BLaER1 treated with 17β-estradiol and CSF1 and Interleukin-3, amounts not matched to agents 10 nM and 100 nM (cell line): ENCODE data around the gene PEX16.

Experiments used
- H3K27ac ChIP-seq, 11 experiments: shearing (Covaris generic); formaldehyde crosslinking; 2 replicates each; pipeline ENCODE4 v1.8.1; 2022
- H3K27me3 ChIP-seq, 11 experiments: shearing (Covaris generic); formaldehyde crosslinking; 2 replicates each; pipeline ENCODE4 v1.8.1; 2022
- H3K36me3 ChIP-seq, 11 experiments: shearing (Covaris generic); formaldehyde crosslinking; 2 replicates each; pipeline ENCODE4 v1.8.1; 2022
- H3K4me1 ChIP-seq, 10 experiments: shearing (Covaris generic); formaldehyde crosslinking; 2 replicates each; pipeline ENCODE4 v1.8.1; 2022
- H3K4me2 ChIP-seq, 11 experiments: shearing (Covaris generic); formaldehyde crosslinking; 2 replicates each; pipeline ENCODE4 v1.8.1; 2022
- H3K4me3 ChIP-seq, 10 experiments: shearing (Covaris generic); formaldehyde crosslinking; 2 replicates each; pipeline ENCODE4 v1.8.1; 2022
- H3K9ac ChIP-seq, 11 experiments: shearing (Covaris generic); formaldehyde crosslinking; 2 replicates each; pipeline ENCODE4 v1.8.1; 2022
- H3K9me3 ChIP-seq, 11 experiments: shearing (Covaris generic); formaldehyde crosslinking; replicated peaks in 1 of 11; 2 replicates each; pipeline ENCODE4 v1.8.1; 2022
- H4K20me1 ChIP-seq, 11 experiments: shearing (Covaris generic); formaldehyde crosslinking; 2 replicates each; pipeline ENCODE4 v1.8.1; 2022
- Cebpa-rat ChIP-seq, 11 experiments: shearing (Covaris generic); IDR thresholded peaks; 2 replicates each; pipeline ENCODE4 v1.8.1; 2022

The PEX16 gene

DNA sequence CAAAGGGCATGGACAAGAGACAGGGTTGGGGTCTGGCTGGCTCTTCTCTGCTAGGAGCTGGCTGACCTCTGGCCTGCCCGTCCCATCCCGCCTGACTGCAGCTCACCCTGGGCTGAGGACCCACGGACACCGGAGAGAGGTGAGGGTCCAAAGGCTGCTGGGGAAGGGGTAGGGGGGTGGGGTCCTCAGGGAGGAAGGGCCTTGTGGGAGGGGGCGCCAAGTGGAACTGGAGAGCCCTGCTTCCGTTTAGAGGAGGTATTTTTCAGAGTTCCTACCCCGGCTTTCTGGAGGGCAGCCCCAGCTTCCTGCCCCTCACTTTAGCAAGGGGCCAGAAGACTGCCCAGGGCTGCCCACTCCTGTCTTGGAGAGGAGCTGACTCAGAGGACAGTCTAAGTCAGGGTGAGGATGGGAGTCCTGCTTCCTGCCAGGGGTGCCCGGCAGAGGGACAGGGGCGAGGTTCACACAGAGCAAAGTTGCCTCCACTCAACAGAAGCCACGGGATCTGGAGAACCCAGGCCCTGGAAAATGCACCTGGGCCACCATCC is 11.9 kb upstream of the PEX16 start:
- Histone ChIP-seq H3K4me1 (peaks cover 53 to 99% (median 90%) of the 10 kb centered on the region in 10 experiments), H3K27me3 (peaks cover 0 to 21% (median 7%) of the 10 kb centered on the region in 11 experiments; a peak in 15 of 22 replicates), H3K36me3 (peaks cover 1 to 19% (median 7%) of the 10 kb centered on the region in 11 experiments; a peak in 15 of 22 replicates), H3K4me3 (peak overlapping the region in 8 of 10 experiments; percentile 8 to 60 (median 42); a peak in 11 of 20 replicates), H3K9me3 (no peaks in the 10 kb centered on the region), H4K20me1 (peaks cover 0 to 60% (median 14%) of the 10 kb centered on the region in 11 experiments; a peak in 16 of 22 replicates), H3K4me2 (peak overlapping the region; percentile 77 to 99 (median 95)), H3K27ac (peak overlapping the region in 10 of 11 experiments; percentile 33 to 88 (median 80); a peak in 19 of 22 replicates), H3K9ac (peak overlapping the region in 10 of 11 experiments; percentile 21 to 77 (median 68); a peak in 19 of 22 replicates)
- TF ChIP-seq Cebpa-rat (IDR thresholded peaks at IDR 0.05) = no peak

DNA sequence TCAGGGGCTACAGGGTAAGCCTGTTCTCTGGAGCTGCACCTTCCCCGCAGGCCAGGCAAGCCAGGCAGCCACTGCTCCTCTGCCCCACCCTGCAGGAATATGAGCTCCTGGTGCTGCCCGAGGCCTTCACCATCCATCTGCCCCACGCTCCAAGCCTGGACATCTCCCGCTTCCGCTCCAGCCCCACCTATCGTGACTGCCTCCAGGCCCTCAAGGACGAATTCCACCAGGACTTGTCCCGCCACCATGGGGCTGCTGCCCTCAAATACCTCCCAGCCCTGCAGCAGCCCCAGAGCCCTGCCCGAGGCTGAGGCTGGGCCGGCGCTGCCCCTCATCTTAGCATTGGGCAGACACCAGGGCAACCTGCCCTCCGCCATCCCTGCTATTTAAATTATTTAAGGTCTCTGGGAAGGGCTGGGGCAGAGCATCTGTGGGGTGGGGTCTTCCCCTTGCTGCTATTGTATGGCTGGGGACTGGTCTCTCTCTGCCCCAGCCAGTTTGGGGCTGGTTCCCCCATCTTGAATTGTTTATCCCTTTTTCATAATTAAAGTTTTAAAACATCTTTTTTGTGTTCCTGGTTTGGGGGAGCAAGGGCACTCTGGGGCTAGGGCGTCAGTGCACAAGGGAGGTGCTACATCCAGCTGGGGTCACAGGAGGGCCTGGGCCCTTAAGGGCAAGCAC is 11.0 kb upstream of the PEX16 start:
- Histone ChIP-seq H3K4me3 (no peak overlapping the region), H3K4me2 (peak overlapping the region in 10 of 11 experiments; percentile 8 to 99 (median 95); a peak in 18 of 22 replicates), H3K9ac (peak overlapping the region in 7 of 11 experiments; percentile 14 to 76 (median 66); a peak in 9 of 22 replicates), H3K36me3 (peaks cover 0 to 11% (median 0%) of the 10 kb centered on the region in 11 experiments; a peak in 5 of 22 replicates), H3K27ac (peak overlapping the region in 8 of 11 experiments; percentile 76 to 88 (median 82); a peak in 14 of 22 replicates), H3K4me1 (peaks cover 51 to 99% (median 90%) of the 10 kb centered on the region in 10 experiments), H3K27me3 (peaks cover 3 to 21% (median 15%) of the 10 kb centered on the region in 11 experiments; a peak in 13 of 22 replicates), H4K20me1 (peaks cover 0 to 51% (median 12%) of the 10 kb centered on the region in 11 experiments; a peak in 16 of 22 replicates), H3K9me3 (no peaks in the 10 kb centered on the region)
- no peak for TF ChIP-seq Cebpa-rat (IDR thresholded peaks at IDR 0.05)

DNA sequence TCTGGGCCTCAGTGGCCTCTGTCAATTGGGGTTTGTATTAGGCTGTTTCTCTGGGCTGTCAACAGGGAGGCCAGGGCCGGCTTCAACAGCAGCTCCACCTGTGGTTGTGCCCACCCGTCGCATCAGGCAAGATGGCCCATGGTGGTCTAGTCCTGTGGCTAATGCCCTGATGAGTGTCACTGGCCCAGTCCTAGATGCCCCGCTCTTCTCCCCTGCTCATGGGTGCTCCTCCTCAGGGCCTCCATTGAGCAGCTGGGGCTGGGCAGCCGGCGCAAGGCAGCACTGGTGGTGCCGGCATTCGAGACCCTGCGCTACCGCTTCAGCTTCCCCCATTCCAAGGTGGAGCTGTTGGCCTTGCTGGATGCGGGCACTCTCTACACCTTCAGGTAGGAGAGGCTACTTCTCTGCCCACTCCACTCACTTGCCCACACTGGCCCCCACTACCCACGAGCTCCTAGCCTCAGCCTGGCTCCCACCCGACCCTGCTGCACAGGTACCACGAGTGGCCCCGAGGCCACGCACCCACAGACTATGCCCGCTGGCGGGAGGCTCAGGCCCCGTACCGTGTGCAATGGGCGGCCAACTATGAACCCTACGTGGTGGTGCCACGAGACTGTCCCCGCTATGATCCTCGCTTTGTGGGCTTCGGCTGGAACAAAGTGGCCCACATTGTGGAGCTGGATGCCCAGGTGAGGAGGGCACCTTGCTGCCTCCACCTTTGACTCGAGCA is 10.2 kb upstream of the PEX16 start:
- Histone ChIP-seq H3K27me3 (peaks cover 10 to 26% (median 23%) of the 10 kb centered on the region in 11 experiments), H3K36me3 (peaks cover 0 to 9% (median 0%) of the 10 kb centered on the region in 11 experiments; a peak in 4 of 22 replicates), H3K4me2 (peak overlapping the region in 9 of 11 experiments; percentile 86 to 99 (median 95); a peak in 18 of 22 replicates), H3K4me3 (no peak overlapping the region), H3K4me1 (peaks cover 50 to 99% (median 90%) of the 10 kb centered on the region in 10 experiments), H4K20me1 (peaks cover 0 to 42% (median 12%) of the 10 kb centered on the region in 11 experiments; a peak in 16 of 22 replicates), H3K9me3 (no peaks in the 10 kb centered on the region), H3K27ac (peak overlapping the region in 6 of 11 experiments; percentile 24 to 88 (median 82); a peak in 5 of 22 replicates), H3K9ac (no peak overlapping the region; a peak in 2 of 22 replicates)
- no peak for TF ChIP-seq Cebpa-rat (IDR thresholded peaks at IDR 0.05)

DNA sequence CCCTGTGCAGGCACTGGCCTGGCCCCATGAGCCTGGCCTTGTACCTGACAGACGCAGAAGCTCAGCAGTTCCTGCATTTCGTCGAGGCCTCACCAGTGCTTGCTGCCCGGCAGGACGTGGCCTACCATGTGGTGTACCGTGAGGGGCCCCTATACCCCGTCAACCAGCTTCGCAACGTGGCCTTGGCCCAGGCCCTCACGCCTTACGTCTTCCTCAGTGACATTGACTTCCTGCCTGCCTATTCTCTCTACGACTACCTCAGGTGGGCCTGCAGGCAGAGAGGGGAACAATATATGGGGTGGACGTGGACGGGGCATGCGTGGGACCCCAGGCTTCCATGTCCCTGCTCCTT is 9.6 kb upstream of the PEX16 start:
- H3K9ac ChIP-seq = no peak overlapping the region
- H3K4me1 ChIP-seq = peaks cover 50 to 99% (median 90%) of the 10 kb centered on the region in 10 experiments

DNA sequence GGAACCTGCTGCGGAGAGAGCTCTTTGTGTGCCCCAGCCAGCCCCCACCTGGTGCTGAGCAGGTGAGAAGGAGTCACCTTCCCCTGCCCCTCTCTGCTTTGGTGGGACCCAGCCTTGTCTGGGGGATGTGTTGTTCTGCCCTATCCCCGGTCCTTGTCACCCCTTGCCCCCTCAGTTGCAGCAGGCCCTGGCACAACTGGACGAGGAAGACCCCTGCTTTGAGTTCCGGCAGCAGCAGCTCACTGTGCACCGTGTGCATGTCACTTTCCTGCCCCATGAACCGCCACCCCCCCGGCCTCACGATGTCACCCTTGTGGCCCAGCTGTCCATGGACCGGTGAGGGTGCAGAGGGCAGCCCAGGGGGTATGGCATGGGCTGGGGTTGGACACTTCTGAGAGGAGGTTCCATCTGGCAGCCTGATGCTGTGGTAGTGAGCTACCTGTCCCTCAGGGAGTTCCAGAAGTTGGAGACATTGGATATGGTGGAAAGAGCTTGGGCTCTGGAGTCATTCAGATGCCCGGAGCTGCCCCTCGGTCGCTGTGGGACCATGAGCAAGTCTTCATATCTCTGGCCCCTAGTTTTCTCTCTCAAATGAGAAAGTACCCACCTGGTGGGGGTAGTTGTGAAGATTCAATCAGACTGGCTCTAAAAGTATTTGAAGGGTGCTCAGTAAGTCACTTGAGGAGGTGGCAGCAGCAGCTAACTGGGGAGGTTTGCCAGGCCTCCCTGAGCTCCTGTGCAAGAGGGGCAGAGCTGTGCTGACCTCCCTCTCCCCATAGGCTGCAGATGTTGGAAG is 9.1 kb upstream of the PEX16 start:
- no peak overlapping the region for H3K4me3 ChIP-seq
- TF ChIP-seq Cebpa-rat (IDR thresholded peaks at IDR 0.05) = no peak
- H4K20me1 ChIP-seq = peaks cover 0 to 42% (median 12%) of the 10 kb centered on the region in 11 experiments; a peak in 17 of 22 replicates
- peaks cover 50 to 99% (median 90%) of the 10 kb centered on the region in 10 experiments for H3K4me1 ChIP-seq
- H3K4me2 ChIP-seq = peak overlapping the region in 9 of 11 experiments; percentile 6 to 99 (median 93); a peak in 15 of 22 replicates
- H3K36me3 ChIP-seq = peaks cover 0 to 9% (median 0%) of the 10 kb centered on the region in 11 experiments; a peak in 4 of 22 replicates
- peaks cover 21 to 37% (median 27%) of the 10 kb centered on the region in 11 experiments for H3K27me3 ChIP-seq
- no peaks in the 10 kb centered on the region for H3K9me3 ChIP-seq
- no peak overlapping the region for H3K27ac ChIP-seq
- no peak overlapping the region for H3K9ac ChIP-seq

More for the DNA sequence above, 9.6 kb upstream of the PEX16 start:
- H3K9me3 ChIP-seq = no peaks in the 10 kb centered on the region
- peaks cover 16 to 31% (median 23%) of the 10 kb centered on the region in 11 experiments for H3K27me3 ChIP-seq
- H3K4me2 ChIP-seq = peak overlapping the region in 8 of 11 experiments; percentile 50 to 99 (median 94); a peak in 16 of 22 replicates
- TF ChIP-seq Cebpa-rat (IDR thresholded peaks at IDR 0.05) = no peak
- H3K27ac ChIP-seq = 0 out of 22 replicates have a peak overlapping the region, but pooled peaks of 1 of the 11 experiments have one; percentile 88
- H3K4me3 ChIP-seq = no peak overlapping the region
- H4K20me1 ChIP-seq = peaks cover 0 to 41% (median 12%) of the 10 kb centered on the region in 11 experiments; a peak in 16 of 22 replicates
- H3K36me3 ChIP-seq = peaks cover 0 to 9% (median 0%) of the 10 kb centered on the region in 11 experiments; a peak in 4 of 22 replicates

DNA sequence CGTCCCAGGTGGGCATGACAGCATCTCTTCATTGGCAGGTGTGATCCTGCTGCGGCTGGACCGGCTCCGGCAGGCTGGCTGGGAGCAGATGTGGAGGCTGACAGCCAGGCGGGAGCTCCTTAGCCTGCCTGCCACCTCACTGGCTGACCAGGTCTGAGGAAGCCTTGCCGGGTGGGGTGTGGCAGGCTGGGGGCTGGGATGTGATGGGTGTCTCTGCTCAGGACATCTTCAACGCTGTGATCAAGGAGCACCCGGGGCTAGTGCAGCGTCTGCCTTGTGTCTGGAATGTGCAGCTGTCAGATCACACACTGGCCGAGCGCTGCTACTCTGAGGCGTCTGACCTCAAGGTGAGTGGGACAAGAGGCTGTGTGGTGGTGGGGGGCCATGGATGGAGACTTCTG is 8.3 kb upstream of the PEX16 start:
- Histone ChIP-seq H3K9me3 (no peaks in the 10 kb centered on the region), H3K4me1 (peaks cover 45 to 99% (median 90%) of the 10 kb centered on the region in 10 experiments), H3K4me2 (peak overlapping the region in 5 of 11 experiments; percentile 6 to 97 (median 93); a peak in 3 of 22 replicates), H3K27me3 (peaks cover 29 to 44% (median 35%) of the 10 kb centered on the region in 11 experiments), H3K4me3 (no peak overlapping the region), H4K20me1 (peaks cover 0 to 38% (median 11%) of the 10 kb centered on the region in 11 experiments; a peak in 17 of 22 replicates), H3K27ac (no peak overlapping the region), H3K36me3 (peaks cover 0 to 9% (median 0%) of the 10 kb centered on the region in 11 experiments; a peak in 1 of 22 replicates), H3K9ac (no peak overlapping the region)
- TF ChIP-seq Cebpa-rat (IDR thresholded peaks at IDR 0.05) = no peak

DNA sequence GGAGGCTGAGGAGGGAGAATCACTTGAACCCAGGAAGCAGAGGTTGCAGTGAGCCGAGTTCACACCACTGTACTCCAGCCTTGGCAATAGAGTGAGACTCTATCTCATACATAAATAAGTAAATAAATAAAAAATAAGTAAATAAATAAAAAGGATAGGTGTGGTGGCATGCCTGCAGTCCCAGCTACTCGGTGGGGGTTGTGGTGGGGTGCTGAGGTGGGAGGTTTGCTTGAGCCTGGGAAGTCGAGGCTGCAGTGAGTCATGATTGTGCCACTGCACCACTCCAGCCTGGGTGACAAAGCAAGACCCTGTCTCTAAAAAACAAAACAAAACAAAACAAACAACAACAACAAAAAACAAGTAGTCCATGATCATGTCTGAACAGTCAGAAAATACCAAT is 7.9 kb upstream of the PEX16 start:
- Histone ChIP-seq H3K4me2 (0 out of 22 replicates have a peak overlapping the region, but pooled peaks of 1 of the 11 experiments have one; percentile 93), H3K4me1 (peaks cover 41 to 99% (median 87%) of the 10 kb centered on the region in 10 experiments), H3K27me3 (peaks cover 33 to 48% (median 39%) of the 10 kb centered on the region in 11 experiments), H3K9me3 (no peaks in the 10 kb centered on the region), H3K27ac (no peak overlapping the region), H3K4me3 (no peak overlapping the region), H3K9ac (no peak overlapping the region), H3K36me3 (peaks cover 0 to 9% (median 0%) of the 10 kb centered on the region in 11 experiments; a peak in 1 of 22 replicates), H4K20me1 (peaks cover 0 to 36% (median 9%) of the 10 kb centered on the region in 11 experiments; a peak in 17 of 22 replicates)
- TF ChIP-seq Cebpa-rat (IDR thresholded peaks at IDR 0.05) = no peak
